OCI-LY1 (cell line): ENCODE results near the gene POM121.
"Not testable (repeated sequence)": the region's sequence is repeated elsewhere in the genome, so short reads cannot be mapped to it uniquely, and the experiment has no call there.

Experiments
- EZH2 ChIP-seq: fragments of 200-600 bp; sonication (generic), shearing (Covaris generic); IDR thresholded peaks from 2 replicates; pipeline ENCODE4 v1.8.0; 2017; ENCODE audit warnings: borderline replicate concordance, mixed run types, mild to moderate bottlenecking, antibody characterized with exemption, low read length, moderate library complexity, mixed read lengths
- TF ChIP-seq, protein P1 (sequence below): fragments of 200-600 bp; sonication (generic), shearing (Covaris generic); IDR thresholded peaks from 2 replicates; pipeline ENCODE4 v1.5.1; 2017; ENCODE audit warnings: mild to moderate bottlenecking, antibody characterized with exemption, low read length, moderate library complexity, mixed read lengths

DNA sequence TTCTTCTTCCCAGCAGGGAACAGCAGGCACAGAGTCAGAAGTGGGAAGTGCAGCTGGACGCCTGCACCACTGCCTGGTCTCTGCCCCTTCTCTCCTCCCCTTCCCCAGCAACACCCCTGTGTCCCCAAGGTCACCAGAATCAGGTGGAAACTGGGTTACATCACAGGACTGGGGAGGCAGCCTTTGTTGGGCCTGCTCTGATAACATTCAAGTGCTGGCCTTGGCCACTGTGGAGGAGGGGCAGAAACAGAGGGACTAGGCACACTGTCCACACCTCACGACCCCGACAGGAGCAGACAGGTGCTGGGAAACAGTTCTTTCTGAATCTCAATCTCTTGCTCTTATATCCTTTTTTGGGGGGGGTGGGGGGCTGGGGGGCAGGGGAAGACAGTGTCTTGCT, 42.0 kb downstream of the POM121 start:
- TF ChIP-seq, protein P1, sequence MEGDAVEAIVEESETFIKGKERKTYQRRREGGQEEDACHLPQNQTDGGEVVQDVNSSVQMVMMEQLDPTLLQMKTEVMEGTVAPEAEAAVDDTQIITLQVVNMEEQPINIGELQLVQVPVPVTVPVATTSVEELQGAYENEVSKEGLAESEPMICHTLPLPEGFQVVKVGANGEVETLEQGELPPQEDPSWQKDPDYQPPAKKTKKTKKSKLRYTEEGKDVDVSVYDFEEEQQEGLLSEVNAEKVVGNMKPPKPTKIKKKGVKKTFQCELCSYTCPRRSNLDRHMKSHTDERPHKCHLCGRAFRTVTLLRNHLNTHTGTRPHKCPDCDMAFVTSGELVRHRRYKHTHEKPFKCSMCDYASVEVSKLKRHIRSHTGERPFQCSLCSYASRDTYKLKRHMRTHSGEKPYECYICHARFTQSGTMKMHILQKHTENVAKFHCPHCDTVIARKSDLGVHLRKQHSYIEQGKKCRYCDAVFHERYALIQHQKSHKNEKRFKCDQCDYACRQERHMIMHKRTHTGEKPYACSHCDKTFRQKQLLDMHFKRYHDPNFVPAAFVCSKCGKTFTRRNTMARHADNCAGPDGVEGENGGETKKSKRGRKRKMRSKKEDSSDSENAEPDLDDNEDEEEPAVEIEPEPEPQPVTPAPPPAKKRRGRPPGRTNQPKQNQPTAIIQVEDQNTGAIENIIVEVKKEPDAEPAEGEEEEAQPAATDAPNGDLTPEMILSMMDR, result not testable (repeated sequence)
- not testable (repeated sequence) for TF ChIP-seq EZH2
